ENCODE data around the gene CBARP.
"Not testable (repeated sequence)": the region's sequence is repeated elsewhere in the genome, so short reads cannot be mapped to it uniquely, and the experiment has no call there.

Gene CBARP

DNA sequence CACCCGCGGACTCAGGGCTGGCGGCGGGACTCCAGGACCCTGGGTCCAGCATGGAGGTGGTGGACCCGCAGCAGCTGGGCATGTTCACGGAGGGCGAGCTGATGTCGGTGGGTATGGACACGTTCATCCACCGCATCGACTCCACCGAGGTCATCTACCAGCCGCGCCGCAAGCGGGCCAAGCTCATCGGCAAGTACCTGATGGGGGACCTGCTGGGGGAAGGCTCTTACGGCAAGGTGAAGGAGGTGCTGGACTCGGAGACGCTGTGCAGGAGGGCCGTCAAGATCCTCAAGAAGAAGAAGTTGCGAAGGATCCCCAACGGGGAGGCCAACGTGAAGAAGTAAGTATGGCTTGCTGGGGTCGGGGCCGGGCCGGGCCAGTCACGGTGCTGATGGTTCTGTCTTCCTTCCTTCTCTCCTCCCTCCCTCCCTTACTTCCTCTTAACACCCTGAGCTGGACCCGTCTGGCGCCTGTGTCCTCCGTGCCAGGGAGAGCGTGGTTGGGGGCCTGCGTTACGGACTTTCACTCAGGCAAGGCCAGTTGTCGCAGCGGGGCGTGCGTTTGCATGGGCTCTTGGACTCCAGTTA is 30.8 kb downstream of the CBARP start:
- peak; percentile 27 for DNase-seq

DNA sequence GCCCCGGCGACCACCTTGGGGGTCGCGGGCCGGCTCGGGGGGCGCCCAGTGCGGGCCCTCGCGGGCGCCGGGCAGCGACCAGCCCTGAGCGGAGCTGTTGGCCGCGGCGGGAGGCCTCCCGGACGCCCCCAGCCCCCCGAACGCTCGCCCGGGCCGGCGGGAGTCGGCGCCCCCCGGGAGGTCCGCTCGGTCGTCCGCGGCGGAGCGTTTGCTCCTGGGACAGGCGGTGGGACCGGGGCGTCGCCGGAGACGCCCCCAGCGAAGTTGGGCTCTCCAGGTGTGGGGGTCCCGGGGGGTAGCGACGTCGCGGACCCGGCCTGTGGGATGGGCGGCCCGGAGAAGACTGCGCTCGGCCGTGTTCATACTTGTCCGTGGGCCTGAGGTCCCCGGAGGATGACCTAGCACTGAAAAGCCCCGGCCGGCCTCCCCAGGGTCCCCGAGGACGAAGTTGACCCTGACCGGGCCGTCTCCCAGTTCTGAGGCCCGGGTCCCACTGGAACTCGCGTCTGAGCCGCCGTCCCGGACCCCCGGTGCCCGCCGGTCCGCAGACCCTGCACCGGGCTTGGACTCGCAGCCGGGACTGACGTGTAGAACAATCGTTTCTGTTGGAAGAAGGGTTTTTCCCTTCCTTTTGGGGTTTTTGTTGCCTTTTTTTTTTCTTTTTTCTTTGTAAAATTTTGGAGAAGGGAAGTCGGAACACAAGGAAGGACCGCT is 31.5 kb downstream of the CBARP start:
- DNase-seq = no peak

DNA sequence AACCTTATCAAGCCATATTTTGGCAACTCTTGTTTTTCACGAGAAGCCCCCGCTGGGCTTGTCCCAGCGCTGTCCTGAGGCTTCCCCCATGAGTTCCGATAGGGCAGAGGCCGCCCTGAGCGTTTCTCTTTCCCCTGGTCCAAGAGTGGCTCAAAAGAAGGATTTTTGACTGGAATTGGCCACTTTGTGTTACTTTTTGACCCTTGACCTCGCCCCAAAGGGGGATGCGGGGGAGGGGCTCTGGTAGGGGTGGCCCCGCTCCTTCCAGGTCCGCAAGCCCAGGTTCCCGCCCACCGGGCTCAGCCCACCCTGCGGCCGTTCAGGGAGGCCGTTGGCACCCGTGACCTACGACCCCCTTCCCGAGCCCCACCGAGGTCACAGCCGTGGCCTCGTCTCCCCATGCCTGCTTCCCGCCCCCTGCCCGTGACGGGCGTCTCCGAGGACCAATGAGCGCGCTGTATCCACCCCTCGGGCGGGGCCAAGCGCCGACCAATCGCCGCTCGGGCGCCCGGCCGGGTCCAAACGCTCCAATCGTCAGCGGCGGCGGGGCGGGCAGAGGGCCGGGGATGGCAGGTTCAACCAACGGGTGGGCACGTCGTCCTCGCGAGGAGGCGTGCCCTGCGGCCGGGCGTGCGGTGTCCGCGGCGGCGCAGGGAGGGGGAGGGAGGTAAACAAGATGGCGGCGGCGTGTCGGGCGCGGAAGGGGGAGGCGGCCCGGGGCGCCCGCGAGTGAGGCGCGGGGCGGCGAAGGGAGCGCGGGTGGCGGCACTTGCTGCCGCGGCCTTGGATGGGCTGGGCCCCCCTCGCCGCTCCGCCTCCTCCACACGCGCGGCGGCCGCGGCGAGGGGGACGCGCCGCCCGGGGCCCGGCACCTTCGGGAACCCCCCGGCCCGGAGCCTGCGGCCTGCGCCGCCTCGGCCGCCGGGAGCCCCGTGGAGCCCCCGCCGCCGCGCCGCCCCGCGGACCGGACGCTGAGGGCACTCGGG is 32.4 kb downstream of the CBARP start, which contains the start of gene STK11:
Gene STK11, plus strand, starts transcription at position 665 of the 986 bp plus-strand sequence. CDS start 1,136 bp downstream, outside the sequence.
- DNase-seq = peak; percentile 99

DNA sequence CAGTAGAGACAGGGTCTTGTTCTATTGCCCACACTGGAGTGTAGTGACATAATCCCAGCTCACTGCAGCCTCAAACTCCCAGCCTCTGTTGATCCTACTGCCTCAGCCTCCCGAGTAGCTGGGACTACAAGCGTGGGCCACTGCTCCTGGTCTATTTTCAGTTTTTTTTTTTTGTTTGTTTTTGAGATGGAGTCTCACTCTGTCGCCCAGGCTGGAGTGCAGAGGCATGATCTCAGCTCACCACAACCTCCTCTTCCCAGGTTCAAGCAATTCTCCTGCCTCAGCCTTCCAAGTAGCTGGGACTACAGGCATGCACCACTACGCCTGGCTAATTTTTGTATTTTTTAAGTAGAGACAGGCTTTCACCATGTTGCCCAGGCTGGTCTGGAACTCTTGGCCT is 37.2 kb downstream of the CBARP start:
- DNase-seq = not testable (repeated sequence)

DNA sequence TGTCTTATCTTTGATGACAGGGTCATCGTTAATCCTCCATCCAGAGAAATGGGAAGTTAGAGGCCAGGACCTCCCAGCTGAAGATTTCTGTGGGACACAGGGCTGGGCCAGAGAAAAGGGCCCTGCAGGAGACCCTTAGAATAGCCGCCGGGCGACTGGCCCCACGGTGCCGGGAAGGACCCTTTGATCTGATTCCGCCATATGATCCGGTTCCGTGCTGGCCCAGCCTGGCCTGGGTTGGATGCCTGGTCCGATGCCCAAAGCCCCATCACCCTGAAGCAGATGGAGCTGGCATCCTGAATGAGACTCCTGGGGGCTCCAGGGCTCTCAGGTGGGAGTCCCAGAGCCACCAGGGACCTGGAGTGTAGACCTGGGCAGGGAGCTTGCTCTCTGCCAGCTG is 38.3 kb downstream of the CBARP start:
- DNase-seq = no peak

DNA sequence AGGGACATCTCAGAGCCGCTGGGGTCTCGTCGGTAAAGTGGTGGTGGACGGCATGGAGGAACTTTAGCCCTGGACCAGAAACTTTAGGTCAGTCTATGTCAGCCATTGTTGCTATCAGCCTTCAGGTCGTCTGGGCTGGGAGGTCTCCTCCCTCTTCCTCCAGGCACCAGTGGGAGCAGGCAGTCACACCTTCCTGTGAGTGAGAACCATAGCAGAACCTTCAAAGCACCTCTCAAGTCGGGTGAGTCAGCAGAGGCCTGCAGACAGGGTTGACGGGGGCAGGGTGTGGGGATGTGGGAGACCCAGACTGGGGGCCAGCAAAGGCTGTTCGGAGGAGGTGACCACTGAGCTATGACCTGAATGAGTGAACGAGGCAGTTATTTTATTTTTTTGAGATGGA is 48.4 kb downstream of the CBARP start:
- DNase-seq = peak; percentile 73

DNA sequence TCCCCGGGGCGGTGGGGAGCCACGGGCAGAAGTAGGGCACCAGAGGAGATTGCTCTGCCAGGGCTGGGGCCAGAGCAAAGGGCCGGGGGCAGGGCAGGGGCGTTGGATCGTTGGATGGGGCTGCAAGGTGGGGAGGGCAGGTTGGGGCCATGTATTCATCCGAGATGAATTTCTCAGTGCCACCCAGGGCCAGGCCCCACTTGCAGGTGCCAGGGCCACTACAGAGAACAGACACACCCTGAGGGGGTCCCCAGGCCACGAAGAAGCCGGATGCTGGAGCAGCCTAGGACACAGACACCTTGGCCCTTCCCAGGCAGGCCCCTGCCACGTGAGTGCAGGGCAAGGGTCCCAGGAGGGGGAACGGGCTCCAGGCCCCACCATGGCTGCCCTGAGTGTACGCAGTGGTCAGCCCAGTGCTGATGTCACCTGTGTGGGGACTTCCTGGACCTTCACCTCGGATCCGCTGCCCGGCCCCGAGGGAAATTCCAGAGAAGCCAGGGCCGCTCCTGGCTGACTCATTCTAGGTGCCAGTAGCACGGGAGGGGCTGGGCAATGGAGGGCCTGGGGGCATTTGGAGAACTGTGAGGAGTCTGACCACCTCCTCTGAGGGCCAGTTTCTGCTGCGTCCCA is 54.1 kb downstream of the CBARP start:
- no peak for DNase-seq

DNA sequence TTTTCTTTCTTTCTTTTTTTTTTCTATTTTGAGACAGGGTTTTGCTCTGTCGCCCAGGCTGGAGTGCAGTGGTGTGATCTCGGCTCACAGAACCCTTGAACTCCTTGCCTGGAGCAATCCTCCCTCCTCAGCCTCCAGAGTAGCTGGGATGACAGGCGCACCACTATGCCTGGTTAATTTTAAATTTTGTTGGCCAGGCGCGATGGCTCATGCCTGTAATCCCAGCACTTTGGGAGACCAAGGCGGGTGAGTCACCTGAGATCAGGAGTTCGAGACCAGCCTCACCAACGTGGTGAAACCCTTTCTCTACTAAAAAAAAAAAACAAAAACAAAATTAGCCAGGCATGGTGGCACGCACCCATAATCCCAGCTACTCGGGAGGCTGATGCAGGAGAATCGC is 55.1 kb downstream of the CBARP start:
- DNase-seq = no peak

DNA sequence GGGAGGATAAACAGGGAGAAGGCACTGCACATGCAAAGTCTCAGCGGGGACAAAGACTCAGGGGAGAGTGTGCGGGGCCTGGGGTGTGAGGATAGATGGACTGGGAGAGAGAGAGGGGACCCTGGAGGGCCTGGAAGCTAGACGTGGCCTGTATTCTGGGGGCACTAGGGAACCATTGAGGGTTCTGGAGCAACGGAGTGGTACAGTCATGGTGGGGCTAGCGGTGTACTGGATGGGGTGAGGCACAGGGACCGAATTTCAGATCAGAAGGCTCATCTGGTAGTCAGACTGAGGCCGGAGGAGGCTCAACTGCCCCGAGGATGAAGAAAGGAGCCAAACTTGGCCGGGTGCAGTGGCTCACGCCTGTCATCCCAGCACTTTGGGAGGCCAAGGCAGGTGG is 55.7 kb downstream of the CBARP start:
- no peak for DNase-seq

DNA sequence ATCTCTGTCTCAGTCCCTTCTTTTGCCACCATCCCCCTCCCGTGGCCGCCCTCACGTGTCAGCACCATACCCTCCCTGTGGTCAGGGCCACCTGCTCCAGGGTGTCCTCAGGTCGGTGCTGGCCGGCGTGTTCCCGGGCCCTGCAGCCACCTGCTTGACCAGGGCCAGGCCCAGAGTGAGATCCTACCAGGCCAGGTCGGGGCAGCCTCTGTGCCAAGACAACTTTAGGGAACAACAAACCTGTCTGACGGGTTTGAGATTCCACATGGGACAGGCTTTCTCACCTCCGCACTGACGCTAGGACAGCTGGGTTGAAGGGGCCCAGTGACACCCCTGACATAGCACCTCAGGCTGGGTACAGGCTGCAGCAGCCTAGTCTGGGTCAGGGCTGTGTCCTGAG is 56.2 kb downstream of the CBARP start:
- DNase-seq = no peak

All from stimulated activated CD4-positive, alpha-beta T cell treated with anti-CD3 and anti-CD28 coated beads, Interleukin-4, amount 100 ng/mL, for 24 hours (primary cell).